GM12875 (cell line): ENCODE results near the gene NBEA.
"Not testable (repeated sequence)": the region's sequence is repeated elsewhere in the genome, so short reads cannot be mapped to it uniquely, and the experiment has no call there.

Source experiments
- H3K4me3 ChIP-seq: one replicate; pipeline ENCODE4 v1.5.1; 2011; ENCODE audit warnings: low read depth, low read length, control low read depth
- CTCF ChIP-seq: IDR thresholded peaks from 2 replicates; pipeline ENCODE4 v1.5.1; 2011; ENCODE audit warnings: low read depth, mild to moderate bottlenecking, control low read depth, inconsistent platforms, low read length, moderate library complexity, borderline replicate concordance; ENCODE audit not compliant: insufficient read depth

NBEA gene

GRCh38 chr13:34911159-34911558 is 30.9 kb upstream of the NBEA start:
- no peak for TF ChIP-seq CTCF
- no peak overlapping the region for H3K4me3 ChIP-seq

GRCh38 chr13:34913040-34913439 is 29.0 kb upstream of the NBEA start:
- TF ChIP-seq CTCF, result no peak
- H3K4me3 ChIP-seq, result no peak overlapping the region

GRCh38 chr13:34914416-34914815 is 27.7 kb upstream of the NBEA start:
- TF ChIP-seq CTCF, result no peak
- H3K4me3 ChIP-seq, result no peak overlapping the region

GRCh38 chr13:34926508-34926907 is 15.6 kb upstream of the NBEA start:
- no peak overlapping the region for H3K4me3 ChIP-seq
- no peak for TF ChIP-seq CTCF

GRCh38 chr13:34928676-34929075 is 13.4 kb upstream of the NBEA start:
- H3K4me3 ChIP-seq, result not testable (repeated sequence)

GRCh38 chr13:34931572-34931971 is 10.5 kb upstream of the NBEA start:
- no peak for TF ChIP-seq CTCF
- H3K4me3 ChIP-seq, result no peak overlapping the region

GRCh38 chr13:34933349-34933748 is 8.7 kb upstream of the NBEA start:
- no peak for TF ChIP-seq CTCF
- no peak overlapping the region for H3K4me3 ChIP-seq

GRCh38 chr13:34933786-34934185 is 8.3 kb upstream of the NBEA start:
- no peak overlapping the region for H3K4me3 ChIP-seq
- no peak for TF ChIP-seq CTCF
